Measurements from ENCODE around the gene VPS33B.
A peak's percentile ranks its signal among the peaks of the same experiment; 100 is the strongest.

The VPS33B gene

DNA sequence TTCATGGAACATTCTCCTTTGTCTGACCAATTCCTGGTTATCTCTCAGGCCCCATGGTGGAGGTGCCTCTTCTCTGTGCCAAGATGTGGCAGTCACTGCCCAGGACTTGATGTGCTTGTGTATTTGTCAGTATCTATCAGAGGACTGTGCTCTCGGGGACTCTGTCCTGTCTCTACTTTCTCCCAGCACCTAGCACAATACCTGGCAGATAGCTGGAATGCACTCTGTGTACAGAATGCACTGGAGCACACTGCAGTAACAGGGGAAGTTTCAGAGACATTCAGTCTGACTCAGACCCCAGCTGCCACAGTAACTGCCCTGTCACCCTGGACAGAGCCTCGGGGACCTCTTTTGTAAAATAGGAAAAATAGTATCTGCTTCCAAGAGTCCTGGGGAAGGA is 43.1 kb upstream of the VPS33B start:
- no peak for TF ChIP-seq YY1 (IDR thresholded peaks at IDR 0.05; ENCODE audit: low read depth)
- no peak for TF ChIP-seq RAD21 (IDR thresholded peaks at IDR 0.05; ENCODE audit: low read depth)
- no peak for TF ChIP-seq ZBTB7A (IDR thresholded peaks at IDR 0.05; ENCODE audit: low read depth)
- no peak for TF ChIP-seq TAF1 (IDR thresholded peaks at IDR 0.05; ENCODE audit: low read depth)
- no peak for TF ChIP-seq CREB1 (IDR thresholded peaks at IDR 0.05; ENCODE audit: low read depth)
- TF ChIP-seq, protein P1, sequence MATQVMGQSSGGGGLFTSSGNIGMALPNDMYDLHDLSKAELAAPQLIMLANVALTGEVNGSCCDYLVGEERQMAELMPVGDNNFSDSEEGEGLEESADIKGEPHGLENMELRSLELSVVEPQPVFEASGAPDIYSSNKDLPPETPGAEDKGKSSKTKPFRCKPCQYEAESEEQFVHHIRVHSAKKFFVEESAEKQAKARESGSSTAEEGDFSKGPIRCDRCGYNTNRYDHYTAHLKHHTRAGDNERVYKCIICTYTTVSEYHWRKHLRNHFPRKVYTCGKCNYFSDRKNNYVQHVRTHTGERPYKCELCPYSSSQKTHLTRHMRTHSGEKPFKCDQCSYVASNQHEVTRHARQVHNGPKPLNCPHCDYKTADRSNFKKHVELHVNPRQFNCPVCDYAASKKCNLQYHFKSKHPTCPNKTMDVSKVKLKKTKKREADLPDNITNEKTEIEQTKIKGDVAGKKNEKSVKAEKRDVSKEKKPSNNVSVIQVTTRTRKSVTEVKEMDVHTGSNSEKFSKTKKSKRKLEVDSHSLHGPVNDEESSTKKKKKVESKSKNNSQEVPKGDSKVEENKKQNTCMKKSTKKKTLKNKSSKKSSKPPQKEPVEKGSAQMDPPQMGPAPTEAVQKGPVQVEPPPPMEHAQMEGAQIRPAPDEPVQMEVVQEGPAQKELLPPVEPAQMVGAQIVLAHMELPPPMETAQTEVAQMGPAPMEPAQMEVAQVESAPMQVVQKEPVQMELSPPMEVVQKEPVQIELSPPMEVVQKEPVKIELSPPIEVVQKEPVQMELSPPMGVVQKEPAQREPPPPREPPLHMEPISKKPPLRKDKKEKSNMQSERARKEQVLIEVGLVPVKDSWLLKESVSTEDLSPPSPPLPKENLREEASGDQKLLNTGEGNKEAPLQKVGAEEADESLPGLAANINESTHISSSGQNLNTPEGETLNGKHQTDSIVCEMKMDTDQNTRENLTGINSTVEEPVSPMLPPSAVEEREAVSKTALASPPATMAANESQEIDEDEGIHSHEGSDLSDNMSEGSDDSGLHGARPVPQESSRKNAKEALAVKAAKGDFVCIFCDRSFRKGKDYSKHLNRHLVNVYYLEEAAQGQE (IDR thresholded peaks at IDR 0.05; ENCODE audit: low read depth) = no peak
- TF ChIP-seq, protein P2, sequence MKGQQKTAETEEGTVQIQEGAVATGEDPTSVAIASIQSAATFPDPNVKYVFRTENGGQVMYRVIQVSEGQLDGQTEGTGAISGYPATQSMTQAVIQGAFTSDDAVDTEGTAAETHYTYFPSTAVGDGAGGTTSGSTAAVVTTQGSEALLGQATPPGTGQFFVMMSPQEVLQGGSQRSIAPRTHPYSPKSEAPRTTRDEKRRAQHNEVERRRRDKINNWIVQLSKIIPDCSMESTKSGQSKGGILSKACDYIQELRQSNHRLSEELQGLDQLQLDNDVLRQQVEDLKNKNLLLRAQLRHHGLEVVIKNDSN (IDR thresholded peaks at IDR 0.05) = no peak
- no peak for TF ChIP-seq NFIC (IDR thresholded peaks at IDR 0.05)
- no peak for TF ChIP-seq EGR1 (IDR thresholded peaks at IDR 0.05)

DNA sequence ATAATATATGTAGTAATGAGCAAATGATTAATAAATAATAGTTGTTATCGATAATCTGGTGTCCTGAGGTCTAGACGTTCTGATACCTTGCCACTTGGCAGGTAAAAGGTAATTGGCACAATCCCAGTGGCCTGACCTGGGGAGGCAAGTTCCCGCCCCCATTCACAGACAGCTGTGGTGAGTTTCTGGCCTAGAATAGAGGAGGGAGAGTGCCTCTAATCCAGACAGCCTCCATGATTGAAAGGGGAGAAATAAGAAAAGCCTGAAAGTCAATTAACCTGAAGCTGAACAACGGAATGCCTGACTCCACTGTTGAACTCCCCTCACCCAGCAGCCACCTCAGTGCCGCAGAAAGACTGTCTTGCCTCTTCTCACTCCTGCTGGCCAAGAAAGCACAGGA is 39.6 kb upstream of the VPS33B start:
- no peak for TF ChIP-seq TAF1 (IDR thresholded peaks at IDR 0.05; ENCODE audit: low read depth)
- TF ChIP-seq RAD21 (IDR thresholded peaks at IDR 0.05; ENCODE audit: low read depth) = no peak
- no peak for TF ChIP-seq EP300 (IDR thresholded peaks at IDR 0.05; ENCODE audit: borderline replicate concordance)

DNA sequence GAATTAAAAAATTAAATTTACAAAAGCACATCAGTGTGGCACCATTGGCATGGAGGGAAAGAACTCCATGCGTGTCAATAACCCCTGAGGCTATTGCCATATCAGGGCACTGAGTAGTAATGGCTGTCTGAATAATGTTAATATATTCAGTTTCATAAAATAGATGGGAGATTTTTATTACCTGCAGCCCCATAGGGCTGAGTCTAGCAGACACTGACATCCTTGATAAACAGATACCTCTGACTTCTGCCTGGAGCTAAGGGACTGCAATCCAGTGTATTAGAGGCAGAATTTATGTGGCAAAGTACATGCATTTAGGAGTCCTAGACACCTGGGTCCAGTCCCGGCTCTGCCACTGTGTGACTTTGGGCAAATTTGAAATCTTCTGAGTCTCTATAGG is 38.8 kb upstream of the VPS33B start:
- TF ChIP-seq EGR1 (IDR thresholded peaks at IDR 0.05) (no peak), EP300 (IDR thresholded peaks at IDR 0.05; ENCODE audit: borderline replicate concordance) (no peak), CREB1 (IDR thresholded peaks at IDR 0.05; ENCODE audit: low read depth) (no peak), RAD21 (IDR thresholded peaks at IDR 0.05; ENCODE audit: low read depth) (no peak), YY1 (IDR thresholded peaks at IDR 0.05; ENCODE audit: low read depth) (no peak), TAF1 (IDR thresholded peaks at IDR 0.05; ENCODE audit: low read depth) (no peak), NFIC (IDR thresholded peaks at IDR 0.05) (no peak), TCF12 (IDR thresholded peaks at IDR 0.05; ENCODE audit: low read depth) (no peak)

DNA sequence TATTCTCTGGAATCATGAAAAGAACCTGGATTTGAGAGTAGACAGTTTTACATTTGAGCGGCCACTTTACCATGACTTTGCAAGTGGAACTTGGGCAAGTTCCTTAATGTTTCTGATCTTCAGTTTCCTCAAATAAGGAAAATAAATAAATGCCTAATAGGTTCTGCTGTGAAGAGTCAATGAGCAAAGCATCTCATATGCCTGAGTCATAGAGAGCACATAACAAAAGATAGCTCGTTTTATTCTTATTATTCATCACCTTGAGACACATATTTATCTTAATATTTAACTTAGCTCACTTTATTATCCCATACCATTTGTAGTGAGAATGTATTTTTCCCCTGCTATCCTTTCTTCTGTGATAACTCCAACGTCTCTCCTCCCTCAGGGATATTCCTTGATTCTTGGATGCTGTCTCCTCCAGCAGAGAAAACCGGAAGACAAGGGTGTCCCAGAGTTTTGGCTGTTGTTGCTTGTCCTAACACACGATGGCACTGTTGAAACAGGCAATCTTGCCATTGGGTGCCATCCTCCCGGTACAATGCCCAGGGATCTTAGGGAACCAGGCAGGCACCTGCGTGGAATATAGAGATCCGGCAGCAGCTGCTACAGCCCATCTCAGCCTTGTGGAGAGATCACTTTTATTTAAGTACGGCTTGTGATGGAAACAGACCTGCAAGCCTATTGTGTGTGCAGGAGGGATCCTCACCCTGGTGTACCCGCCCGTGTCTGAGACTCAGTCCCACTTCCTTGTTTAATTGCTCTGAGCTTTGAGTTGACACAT is 33.3 kb upstream of the VPS33B start:
- TF ChIP-seq RAD21 (IDR thresholded peaks at IDR 0.05; ENCODE audit: low read depth) (peak; percentile 93), FOXM1 (IDR thresholded peaks at IDR 0.05; ENCODE audit: borderline replicate concordance, low read depth) (no peak)

DNA sequence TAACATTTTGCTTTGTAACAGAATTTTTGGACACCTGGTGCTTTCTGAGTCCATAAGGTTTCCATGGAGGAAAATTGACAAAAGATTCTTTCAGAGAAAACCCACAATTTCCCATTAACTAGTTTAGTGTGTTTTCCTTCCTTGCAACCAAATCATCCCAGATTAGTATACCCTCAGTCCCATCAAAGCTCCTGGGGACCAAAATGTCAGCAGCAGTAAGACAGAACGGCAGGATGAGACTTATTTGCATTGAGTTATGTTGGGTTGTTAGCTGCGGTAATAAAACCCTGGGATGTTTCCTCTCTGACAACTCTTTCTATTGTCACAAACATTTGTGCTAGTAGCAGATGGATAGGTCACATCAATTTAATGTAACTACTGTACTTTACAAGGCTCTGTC is 32.4 kb upstream of the VPS33B start:
- no peak for TF ChIP-seq FOXM1 (IDR thresholded peaks at IDR 0.05; ENCODE audit: borderline replicate concordance, low read depth)

DNA sequence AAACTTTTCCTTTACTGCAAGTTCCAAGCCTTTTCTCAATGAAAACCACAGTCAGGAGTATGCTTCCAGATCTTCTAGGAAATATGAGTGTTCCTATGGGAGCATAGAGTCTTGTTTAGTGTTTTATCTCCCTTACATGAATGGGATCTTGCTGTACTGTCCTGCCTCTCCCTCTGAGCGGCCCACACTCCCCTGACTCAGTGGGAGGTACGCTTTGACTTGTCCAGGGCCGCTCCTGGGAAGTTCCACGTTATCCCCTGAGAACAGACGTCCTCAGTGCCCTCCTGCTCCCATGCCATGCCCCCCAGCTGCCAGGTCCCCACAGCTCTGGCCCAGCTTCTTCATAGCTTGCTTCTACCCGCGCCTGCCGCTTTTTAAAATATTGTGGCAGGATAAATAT is 28.9 kb upstream of the VPS33B start:
- TF ChIP-seq FOXM1 (IDR thresholded peaks at IDR 0.05; ENCODE audit: borderline replicate concordance, low read depth) = no peak
- TF ChIP-seq EP300 (IDR thresholded peaks at IDR 0.05; ENCODE audit: borderline replicate concordance) = no peak
- no peak for TF ChIP-seq RAD21 (IDR thresholded peaks at IDR 0.05; ENCODE audit: low read depth)
- TF ChIP-seq, protein P1 (IDR thresholded peaks at IDR 0.05; ENCODE audit: low read depth) = no peak
- TF ChIP-seq, protein P3, sequence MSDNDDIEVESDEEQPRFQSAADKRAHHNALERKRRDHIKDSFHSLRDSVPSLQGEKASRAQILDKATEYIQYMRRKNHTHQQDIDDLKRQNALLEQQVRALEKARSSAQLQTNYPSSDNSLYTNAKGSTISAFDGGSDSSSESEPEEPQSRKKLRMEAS (IDR thresholded peaks at IDR 0.05) = no peak
- TF ChIP-seq TEAD4 (IDR thresholded peaks at IDR 0.05) = no peak
- TF ChIP-seq EGR1 (IDR thresholded peaks at IDR 0.05) = no peak
- TF ChIP-seq, protein P2 (IDR thresholded peaks at IDR 0.05) = no peak
- no peak for TF ChIP-seq TCF12 (IDR thresholded peaks at IDR 0.05; ENCODE audit: low read depth)
- no peak for TF ChIP-seq CEBPB (IDR thresholded peaks at IDR 0.05)
- TF ChIP-seq ZBTB7A (IDR thresholded peaks at IDR 0.05; ENCODE audit: low read depth) = no peak
- no peak for TF ChIP-seq YY1 (IDR thresholded peaks at IDR 0.05; ENCODE audit: low read depth)
- TF ChIP-seq TAF1 (IDR thresholded peaks at IDR 0.05; ENCODE audit: low read depth) = no peak
- TF ChIP-seq CREB1 (IDR thresholded peaks at IDR 0.05; ENCODE audit: low read depth) = no peak
- TF ChIP-seq NFIC (IDR thresholded peaks at IDR 0.05) = no peak

DNA sequence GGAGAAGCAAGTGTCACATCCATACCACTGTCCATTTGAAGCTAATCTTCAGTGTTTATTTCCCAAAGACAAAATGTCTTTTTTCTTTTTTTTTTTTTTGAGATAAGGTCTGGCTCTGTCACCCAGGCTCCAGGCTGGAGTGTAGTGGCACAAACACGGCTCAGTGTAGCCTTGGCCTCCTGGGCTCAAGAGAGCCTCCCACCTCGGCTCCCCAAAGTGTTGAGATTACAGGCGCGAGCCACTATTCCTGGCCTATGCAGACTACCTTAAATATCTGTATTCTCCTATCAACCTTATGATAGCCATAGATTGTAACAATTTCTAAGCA is 27.7 kb upstream of the VPS33B start:
- no peak for TF ChIP-seq ZBTB7A (IDR thresholded peaks at IDR 0.05; ENCODE audit: low read depth)
- TF ChIP-seq EP300 (IDR thresholded peaks at IDR 0.05; ENCODE audit: borderline replicate concordance) = no peak
- no peak for TF ChIP-seq EGR1 (IDR thresholded peaks at IDR 0.05)
- no peak for TF ChIP-seq CREB1 (IDR thresholded peaks at IDR 0.05; ENCODE audit: low read depth)
- TF ChIP-seq YY1 (IDR thresholded peaks at IDR 0.05; ENCODE audit: low read depth) = no peak
- no peak for TF ChIP-seq TEAD4 (IDR thresholded peaks at IDR 0.05)
- no peak for TF ChIP-seq RAD21 (IDR thresholded peaks at IDR 0.05; ENCODE audit: low read depth)
- TF ChIP-seq FOXM1 (IDR thresholded peaks at IDR 0.05; ENCODE audit: borderline replicate concordance, low read depth) = no peak
- TF ChIP-seq, protein P2 (IDR thresholded peaks at IDR 0.05) = no peak
- TF ChIP-seq NFIC (IDR thresholded peaks at IDR 0.05) = no peak
- no peak for TF ChIP-seq TCF12 (IDR thresholded peaks at IDR 0.05; ENCODE audit: low read depth)
- TF ChIP-seq, protein P1 (IDR thresholded peaks at IDR 0.05; ENCODE audit: low read depth) = no peak
- no peak for TF ChIP-seq CEBPB (IDR thresholded peaks at IDR 0.05)
- TF ChIP-seq TAF1 (IDR thresholded peaks at IDR 0.05; ENCODE audit: low read depth) = no peak
- TF ChIP-seq, protein P3 (IDR thresholded peaks at IDR 0.05) = no peak

Measured in Ishikawa (cell line).